GM19463 (cell line): Measurements from ENCODE around the gene CAMK1G.

Experiments used
- ATAC-seq: cut with Tn5 transposase; IDR thresholded peaks from one replicate; pipeline ENCODE4 v1.9.1; 2021; ENCODE audit warnings: mild to moderate bottlenecking, moderate library complexity; ENCODE audit not compliant: unreplicated experiment

The CAMK1G gene

GRCh38 chr1:209583408-209583807, at the start of gene CAMK1G:
CAMK1G (plus strand) TSS chr1:209583714; CDS start chr1:209594984, 11,270 bp downstream.
- ATAC-seq, result no peak

GRCh38 chr1:209534496-209535250, 48.8 kb upstream of the CAMK1G start:
- ATAC-seq, result no peak

- ATAC-seq, result no peak
These were observed 46.7 kb upstream of the CAMK1G start for GRCh38 chr1:209536843-209537242.

GRCh38 chr1:209537336-209538114, 46.0 kb upstream of the CAMK1G start:
- no peak for ATAC-seq

GRCh38 chr1:209539576-209539975, 43.9 kb upstream of the CAMK1G start:
- no peak for ATAC-seq

GRCh38 chr1:209542585-209542984, 40.9 kb upstream of the CAMK1G start:
- no peak for ATAC-seq

- ATAC-seq, result no peak
These were observed 39.4 kb upstream of the CAMK1G start for GRCh38 chr1:209544098-209544497.

GRCh38 chr1:209545423-209545822, 38.1 kb upstream of the CAMK1G start:
- no peak for ATAC-seq

- no peak for ATAC-seq
These were observed 37.0 kb upstream of the CAMK1G start for GRCh38 chr1:209546390-209547085.

GRCh38 chr1:209547626-209548025, 35.9 kb upstream of the CAMK1G start:
- ATAC-seq, result no peak

- ATAC-seq, result no peak
These were observed 33.9 kb upstream of the CAMK1G start for GRCh38 chr1:209549443-209550205.

- ATAC-seq, result no peak
These were observed 33.0 kb upstream of the CAMK1G start for GRCh38 chr1:209550519-209550918.

- no peak for ATAC-seq
These were observed 30.9 kb upstream of the CAMK1G start for GRCh38 chr1:209552406-209553264.

GRCh38 chr1:209554761-209555611, 28.5 kb upstream of the CAMK1G start:
- no peak for ATAC-seq

- ATAC-seq, result no peak
These were observed 27.3 kb upstream of the CAMK1G start for GRCh38 chr1:209556162-209556690.

GRCh38 chr1:209557221-209557620, 26.3 kb upstream of the CAMK1G start:
- no peak for ATAC-seq

GRCh38 chr1:209560529-209560928, 23.0 kb upstream of the CAMK1G start:
- no peak for ATAC-seq

GRCh38 chr1:209560952-209561351, 22.6 kb upstream of the CAMK1G start:
- no peak for ATAC-seq

GRCh38 chr1:209561532-209561931, 22.0 kb upstream of the CAMK1G start:
- no peak for ATAC-seq
